WTC11 (cell line): ENCODE measurements around the gene RIF1.

Experiments
- ATF1 ChIP-seq: sonication (generic); formaldehyde crosslinking; IDR thresholded peaks from 2 replicates; pipeline ENCODE4 v1.8.1; 2023; ENCODE audit warnings: mild to moderate bottlenecking, moderate library complexity, missing genetic modification reagents
- ZNF121 ChIP-seq: sonication (generic); formaldehyde crosslinking; IDR thresholded peaks from 2 replicates; pipeline ENCODE4 v1.8.0; 2023; ENCODE audit warnings: missing genetic modification reagents
- TF ChIP-seq, protein P1 (sequence below): sonication (generic); formaldehyde crosslinking; IDR thresholded peaks from 2 replicates; pipeline ENCODE4 v1.8.0; 2022; ENCODE audit warnings: mild to moderate bottlenecking, missing genetic modification reagents
- TF ChIP-seq, protein P2 (sequence below): sonication (generic); formaldehyde crosslinking; IDR thresholded peaks from 2 replicates; pipeline ENCODE4 v1.8.1; 2022; ENCODE audit warnings: mild to moderate bottlenecking, missing genetic modification reagents, moderate library complexity, borderline replicate concordance
- TF ChIP-seq, protein P3 (sequence below): fragments of 200-600 bp; IDR thresholded peaks from 2 replicates; pipeline ENCODE4 v1.8.0; 2022; ENCODE audit warnings: antibody characterized with exemption
- TF ChIP-seq, protein P4 (sequence below): sonication (generic); formaldehyde crosslinking; IDR thresholded peaks from 2 replicates; pipeline ENCODE4 v1.8.1; 2023; ENCODE audit warnings: mild to moderate bottlenecking, missing genetic modification reagents, borderline replicate concordance
- TF ChIP-seq, protein P5 (sequence below): sonication (generic); formaldehyde crosslinking; IDR thresholded peaks from 2 replicates; pipeline ENCODE4 v1.8.0; 2022; ENCODE audit warnings: mild to moderate bottlenecking, missing genetic modification reagents

DNA sequence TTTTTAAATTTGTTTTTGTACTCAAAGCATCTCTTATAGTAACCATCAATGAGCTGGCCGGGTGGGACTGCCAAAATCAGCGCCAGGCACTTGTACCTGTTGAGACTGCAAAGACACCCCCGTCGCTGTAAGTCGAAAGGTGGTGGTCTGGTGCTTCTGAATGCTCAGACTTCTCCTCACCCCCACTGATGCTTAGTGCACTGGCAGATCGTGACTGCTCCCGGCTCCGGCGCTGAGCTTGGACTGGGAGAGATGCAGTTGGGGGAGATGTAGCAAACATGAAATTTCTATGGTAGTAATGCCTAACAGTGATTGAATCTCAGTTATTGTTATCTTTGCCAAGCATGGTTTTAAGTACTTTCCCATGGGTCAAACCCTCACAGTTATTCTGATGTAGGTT lies 80.6 kb downstream of the RIF1 start:
- TF ChIP-seq ZNF121 (no peak), ATF1 (CRISPR knock-in tag) (no peak)
- TF ChIP-seq, protein P1, sequence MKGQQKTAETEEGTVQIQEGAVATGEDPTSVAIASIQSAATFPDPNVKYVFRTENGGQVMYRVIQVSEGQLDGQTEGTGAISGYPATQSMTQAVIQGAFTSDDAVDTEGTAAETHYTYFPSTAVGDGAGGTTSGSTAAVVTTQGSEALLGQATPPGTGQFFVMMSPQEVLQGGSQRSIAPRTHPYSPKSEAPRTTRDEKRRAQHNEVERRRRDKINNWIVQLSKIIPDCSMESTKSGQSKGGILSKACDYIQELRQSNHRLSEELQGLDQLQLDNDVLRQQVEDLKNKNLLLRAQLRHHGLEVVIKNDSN (CRISPR knock-in tag), result no peak
- TF ChIP-seq, protein P2, sequence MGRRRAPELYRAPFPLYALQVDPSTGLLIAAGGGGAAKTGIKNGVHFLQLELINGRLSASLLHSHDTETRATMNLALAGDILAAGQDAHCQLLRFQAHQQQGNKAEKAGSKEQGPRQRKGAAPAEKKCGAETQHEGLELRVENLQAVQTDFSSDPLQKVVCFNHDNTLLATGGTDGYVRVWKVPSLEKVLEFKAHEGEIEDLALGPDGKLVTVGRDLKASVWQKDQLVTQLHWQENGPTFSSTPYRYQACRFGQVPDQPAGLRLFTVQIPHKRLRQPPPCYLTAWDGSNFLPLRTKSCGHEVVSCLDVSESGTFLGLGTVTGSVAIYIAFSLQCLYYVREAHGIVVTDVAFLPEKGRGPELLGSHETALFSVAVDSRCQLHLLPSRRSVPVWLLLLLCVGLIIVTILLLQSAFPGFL (CRISPR knock-in tag), result no peak
- TF ChIP-seq, protein P3, sequence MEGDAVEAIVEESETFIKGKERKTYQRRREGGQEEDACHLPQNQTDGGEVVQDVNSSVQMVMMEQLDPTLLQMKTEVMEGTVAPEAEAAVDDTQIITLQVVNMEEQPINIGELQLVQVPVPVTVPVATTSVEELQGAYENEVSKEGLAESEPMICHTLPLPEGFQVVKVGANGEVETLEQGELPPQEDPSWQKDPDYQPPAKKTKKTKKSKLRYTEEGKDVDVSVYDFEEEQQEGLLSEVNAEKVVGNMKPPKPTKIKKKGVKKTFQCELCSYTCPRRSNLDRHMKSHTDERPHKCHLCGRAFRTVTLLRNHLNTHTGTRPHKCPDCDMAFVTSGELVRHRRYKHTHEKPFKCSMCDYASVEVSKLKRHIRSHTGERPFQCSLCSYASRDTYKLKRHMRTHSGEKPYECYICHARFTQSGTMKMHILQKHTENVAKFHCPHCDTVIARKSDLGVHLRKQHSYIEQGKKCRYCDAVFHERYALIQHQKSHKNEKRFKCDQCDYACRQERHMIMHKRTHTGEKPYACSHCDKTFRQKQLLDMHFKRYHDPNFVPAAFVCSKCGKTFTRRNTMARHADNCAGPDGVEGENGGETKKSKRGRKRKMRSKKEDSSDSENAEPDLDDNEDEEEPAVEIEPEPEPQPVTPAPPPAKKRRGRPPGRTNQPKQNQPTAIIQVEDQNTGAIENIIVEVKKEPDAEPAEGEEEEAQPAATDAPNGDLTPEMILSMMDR, result no peak
- TF ChIP-seq, protein P4, sequence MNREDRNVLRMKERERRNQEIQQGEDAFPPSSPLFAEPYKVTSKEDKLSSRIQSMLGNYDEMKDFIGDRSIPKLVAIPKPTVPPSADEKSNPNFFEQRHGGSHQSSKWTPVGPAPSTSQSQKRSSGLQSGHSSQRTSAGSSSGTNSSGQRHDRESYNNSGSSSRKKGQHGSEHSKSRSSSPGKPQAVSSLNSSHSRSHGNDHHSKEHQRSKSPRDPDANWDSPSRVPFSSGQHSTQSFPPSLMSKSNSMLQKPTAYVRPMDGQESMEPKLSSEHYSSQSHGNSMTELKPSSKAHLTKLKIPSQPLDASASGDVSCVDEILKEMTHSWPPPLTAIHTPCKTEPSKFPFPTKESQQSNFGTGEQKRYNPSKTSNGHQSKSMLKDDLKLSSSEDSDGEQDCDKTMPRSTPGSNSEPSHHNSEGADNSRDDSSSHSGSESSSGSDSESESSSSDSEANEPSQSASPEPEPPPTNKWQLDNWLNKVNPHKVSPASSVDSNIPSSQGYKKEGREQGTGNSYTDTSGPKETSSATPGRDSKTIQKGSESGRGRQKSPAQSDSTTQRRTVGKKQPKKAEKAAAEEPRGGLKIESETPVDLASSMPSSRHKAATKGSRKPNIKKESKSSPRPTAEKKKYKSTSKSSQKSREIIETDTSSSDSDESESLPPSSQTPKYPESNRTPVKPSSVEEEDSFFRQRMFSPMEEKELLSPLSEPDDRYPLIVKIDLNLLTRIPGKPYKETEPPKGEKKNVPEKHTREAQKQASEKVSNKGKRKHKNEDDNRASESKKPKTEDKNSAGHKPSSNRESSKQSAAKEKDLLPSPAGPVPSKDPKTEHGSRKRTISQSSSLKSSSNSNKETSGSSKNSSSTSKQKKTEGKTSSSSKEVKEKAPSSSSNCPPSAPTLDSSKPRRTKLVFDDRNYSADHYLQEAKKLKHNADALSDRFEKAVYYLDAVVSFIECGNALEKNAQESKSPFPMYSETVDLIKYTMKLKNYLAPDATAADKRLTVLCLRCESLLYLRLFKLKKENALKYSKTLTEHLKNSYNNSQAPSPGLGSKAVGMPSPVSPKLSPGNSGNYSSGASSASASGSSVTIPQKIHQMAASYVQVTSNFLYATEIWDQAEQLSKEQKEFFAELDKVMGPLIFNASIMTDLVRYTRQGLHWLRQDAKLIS (CRISPR knock-in tag), result no peak
- TF ChIP-seq, protein P5, sequence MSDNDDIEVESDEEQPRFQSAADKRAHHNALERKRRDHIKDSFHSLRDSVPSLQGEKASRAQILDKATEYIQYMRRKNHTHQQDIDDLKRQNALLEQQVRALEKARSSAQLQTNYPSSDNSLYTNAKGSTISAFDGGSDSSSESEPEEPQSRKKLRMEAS (CRISPR knock-in tag), result no peak
